ENCODE results near the gene PDCD1.

GRCh38 chr2:241814393-241814642 is 44.4 kb downstream of the PDCD1 start:
- TF ChIP-seq POLR2A (IDR thresholded peaks at IDR 0.05): no peak
- no peak for TF ChIP-seq CTCF (IDR thresholded peaks at IDR 0.05)

Measured in thyroid gland (tissue), 4 donors.